HG02642 (cell line): Measurements from ENCODE around the gene CACNA1G.

Source experiments
- ATAC-seq: cut with Tn5 transposase; IDR thresholded peaks from one replicate; pipeline ENCODE4 v1.9.1; 2021; ENCODE audit warnings: mild to moderate bottlenecking; ENCODE audit not compliant: unreplicated experiment, poor library complexity

The CACNA1G gene

GRCh38 chr17:50562242-50563091 lies 2.0 kb downstream of the CACNA1G start:
- ATAC-seq, result no peak

GRCh38 chr17:50563092-50563511 lies 2.6 kb downstream of the CACNA1G start:
- no peak for ATAC-seq

GRCh38 chr17:50564916-50565315 lies 4.4 kb downstream of the CACNA1G start:
- no peak for ATAC-seq

DNA sequence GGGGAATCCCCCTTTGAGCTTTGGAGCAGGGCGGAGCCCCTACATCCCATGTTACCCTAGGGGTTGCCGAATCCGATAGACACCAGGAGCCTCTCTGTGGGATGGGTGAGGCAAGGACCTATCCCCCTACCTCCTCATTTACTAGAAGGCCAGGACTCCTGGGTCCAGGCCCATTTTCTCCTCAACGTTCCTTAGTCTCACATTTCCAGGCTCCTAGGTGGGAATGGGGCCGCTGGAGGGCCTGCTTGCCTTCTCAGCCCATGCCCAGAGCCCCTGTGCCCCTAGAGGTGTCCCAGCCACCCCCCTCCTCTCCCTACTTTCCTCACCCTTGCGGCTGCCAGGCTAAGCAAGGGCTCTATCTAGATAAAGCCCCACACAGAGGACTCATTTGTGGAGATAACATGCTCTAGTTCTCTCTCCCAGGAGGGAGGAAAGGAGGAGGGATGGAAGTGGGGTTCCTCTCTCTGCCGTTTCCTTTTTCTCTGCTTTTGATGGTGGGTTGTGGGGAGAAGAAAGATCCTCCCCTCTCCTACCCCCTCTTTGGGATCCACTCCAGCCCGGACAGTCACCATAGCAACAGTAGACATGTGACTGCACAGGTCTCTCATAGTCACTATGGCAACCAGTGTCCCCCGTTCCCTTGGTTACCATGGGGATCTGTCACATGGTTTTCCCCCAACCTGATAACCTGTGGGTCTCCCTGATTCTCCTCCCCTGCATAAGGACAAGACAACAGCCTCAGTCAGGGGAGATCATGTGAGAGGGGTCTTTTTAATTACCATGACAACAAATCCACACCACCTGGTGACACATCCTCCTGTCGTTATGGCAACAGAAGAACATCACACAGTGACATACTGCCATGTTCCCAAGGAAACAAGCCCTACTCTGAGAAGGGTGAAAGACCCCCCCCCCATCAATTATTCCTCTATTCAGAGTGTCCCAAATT lies 5.2 kb downstream of the CACNA1G start:
- ATAC-seq, result no peak

DNA sequence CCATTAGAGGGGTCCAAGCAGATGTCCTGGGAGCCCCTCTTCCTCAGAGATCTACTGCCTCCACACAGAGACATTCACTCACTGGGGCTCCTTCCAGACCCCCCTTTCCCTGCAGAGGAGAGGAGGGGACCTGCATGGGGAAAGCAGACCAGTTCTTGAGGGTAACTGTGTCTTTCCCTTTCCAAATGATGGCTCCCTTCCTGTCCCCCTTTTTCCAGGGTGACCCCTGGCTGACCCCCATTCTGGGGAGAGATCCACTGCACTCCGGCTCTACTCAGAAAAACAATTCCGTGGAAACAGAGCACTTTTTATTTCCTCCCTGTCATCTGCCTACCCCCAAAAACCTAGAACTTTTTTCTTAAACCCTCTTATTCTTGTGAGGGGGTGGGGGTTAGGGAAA lies 6.4 kb downstream of the CACNA1G start:
- ATAC-seq, result no peak

- no peak for ATAC-seq
Measured at GRCh38 chr17:50568659-50569058, 8.1 kb downstream of the CACNA1G start.

- ATAC-seq, result no peak
Measured at GRCh38 chr17:50569592-50569991, 9.1 kb downstream of the CACNA1G start.

DNA sequence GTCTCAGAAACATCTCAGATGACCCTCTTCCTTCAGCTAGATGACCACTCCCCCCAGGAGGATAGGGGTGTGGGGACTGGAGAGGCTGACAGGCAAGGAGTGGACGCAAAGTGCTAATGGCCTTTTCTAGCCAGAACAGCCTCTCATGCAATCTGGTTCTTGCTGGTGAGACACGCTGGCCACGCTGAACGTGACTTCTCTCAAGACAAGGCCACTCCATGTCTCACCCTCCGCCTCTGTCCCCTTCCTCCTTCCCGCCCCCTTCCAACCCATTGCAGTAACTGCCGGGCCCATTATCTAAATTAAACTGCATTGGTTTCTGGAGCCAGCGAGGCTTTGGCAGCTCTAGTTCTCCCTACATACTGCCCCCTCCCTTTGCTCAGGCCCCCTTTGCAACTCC lies 9.5 kb downstream of the CACNA1G start:
- ATAC-seq, result no peak

DNA sequence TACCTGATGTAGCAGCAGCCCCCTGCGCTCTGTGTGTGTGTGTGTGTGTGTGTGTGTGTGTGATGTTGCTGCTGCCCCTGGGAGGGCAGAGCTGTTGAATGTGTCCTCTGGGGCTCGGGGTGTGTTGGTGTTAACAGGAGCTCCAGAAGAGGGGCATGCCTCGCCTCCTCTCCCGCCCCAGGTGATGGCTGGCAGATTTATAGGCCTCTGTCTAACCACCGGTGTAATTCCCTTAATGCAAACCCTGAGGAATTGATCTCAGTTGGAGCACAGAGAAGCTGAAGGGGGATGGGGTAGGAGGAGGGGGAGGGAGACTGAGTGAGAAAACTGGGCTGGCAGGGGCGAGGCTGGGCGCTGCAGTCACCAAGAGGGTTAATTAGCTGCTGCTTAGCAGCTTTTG lies 10.0 kb downstream of the CACNA1G start:
- ATAC-seq, result no peak

DNA sequence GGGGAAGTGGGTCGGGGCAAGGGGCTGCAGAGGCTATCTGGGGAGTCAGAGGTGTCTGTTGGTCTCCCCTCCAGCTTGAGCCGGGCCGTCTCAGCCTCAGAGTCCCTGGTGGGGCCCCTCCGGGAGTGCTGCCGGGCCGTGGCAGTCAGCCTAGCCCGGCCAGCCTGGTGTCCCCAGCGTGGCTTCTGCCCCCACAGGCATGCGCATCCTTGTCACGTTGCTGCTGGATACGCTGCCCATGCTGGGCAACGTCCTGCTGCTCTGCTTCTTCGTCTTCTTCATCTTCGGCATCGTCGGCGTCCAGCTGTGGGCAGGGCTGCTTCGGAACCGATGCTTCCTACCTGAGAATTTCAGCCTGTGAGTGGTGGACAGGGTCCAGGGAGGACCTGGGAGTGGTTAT lies 11.2 kb downstream of the CACNA1G start:
- ATAC-seq, result no peak

- no peak for ATAC-seq
Measured at GRCh38 chr17:50572541-50572940, 12.0 kb downstream of the CACNA1G start.

GRCh38 chr17:50573866-50574611 lies 13.5 kb downstream of the CACNA1G start:
- no peak for ATAC-seq

GRCh38 chr17:50575581-50576210 lies 15.2 kb downstream of the CACNA1G start:
- no peak for ATAC-seq

DNA sequence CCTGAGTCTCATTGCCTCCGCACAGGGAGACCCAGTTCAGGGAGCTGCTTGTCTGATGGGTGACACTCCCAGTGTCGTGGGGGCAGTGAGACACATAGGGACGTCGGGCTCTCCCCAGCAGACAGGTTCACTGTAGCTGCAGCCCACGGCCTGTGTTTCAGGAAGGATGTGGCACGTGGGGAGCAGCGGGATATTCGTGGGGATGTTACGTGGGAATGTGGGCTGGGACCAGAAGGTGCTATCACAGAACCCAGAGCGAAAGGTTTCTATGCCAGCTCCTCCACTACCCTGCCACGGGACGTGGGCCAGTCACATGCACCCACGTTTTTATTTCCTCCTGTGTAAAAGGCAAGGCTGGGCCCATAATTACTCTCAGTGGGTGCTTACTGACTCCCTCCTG lies 16.3 kb downstream of the CACNA1G start:
- ATAC-seq, result no peak

DNA sequence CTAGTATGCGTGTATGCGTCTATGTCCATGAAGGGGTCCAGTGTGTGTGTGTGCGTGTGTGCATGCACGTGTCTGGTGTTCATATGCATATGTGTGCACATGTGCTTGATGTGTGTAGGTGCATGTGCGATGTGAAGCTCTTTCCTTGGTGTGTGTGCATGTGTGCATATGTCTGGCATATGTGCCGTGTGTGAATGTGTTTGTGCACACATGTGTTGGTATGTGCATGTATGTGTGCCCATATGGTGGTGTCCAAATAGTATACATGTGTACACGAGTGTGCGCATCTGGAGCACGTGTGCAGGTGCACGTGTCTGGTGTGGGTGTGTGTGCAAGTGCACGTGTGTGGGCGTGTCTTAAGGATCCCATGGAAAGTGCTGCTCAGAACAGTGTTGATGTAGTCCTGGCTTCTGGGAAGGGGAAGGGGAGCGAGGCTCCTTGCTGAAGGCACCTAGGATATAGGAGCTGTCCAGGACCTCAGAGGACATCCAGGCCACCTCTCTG lies 17.0 kb downstream of the CACNA1G start:
- no peak for ATAC-seq

DNA sequence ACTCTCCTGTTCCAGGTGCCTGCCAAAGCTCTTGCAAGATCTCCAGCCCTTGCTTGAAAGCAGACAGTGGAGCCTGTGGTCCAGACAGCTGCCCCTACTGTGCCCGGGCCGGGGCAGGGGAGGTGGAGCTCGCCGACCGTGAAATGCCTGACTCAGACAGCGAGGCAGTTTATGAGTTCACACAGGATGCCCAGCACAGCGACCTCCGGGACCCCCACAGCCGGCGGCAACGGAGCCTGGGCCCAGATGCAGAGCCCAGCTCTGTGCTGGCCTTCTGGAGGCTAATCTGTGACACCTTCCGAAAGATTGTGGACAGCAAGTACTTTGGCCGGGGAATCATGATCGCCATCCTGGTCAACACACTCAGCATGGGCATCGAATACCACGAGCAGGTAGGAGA lies 17.7 kb downstream of the CACNA1G start:
- ATAC-seq, result no peak

- no peak for ATAC-seq
Measured at GRCh38 chr17:50579399-50579798, 18.9 kb downstream of the CACNA1G start.

DNA sequence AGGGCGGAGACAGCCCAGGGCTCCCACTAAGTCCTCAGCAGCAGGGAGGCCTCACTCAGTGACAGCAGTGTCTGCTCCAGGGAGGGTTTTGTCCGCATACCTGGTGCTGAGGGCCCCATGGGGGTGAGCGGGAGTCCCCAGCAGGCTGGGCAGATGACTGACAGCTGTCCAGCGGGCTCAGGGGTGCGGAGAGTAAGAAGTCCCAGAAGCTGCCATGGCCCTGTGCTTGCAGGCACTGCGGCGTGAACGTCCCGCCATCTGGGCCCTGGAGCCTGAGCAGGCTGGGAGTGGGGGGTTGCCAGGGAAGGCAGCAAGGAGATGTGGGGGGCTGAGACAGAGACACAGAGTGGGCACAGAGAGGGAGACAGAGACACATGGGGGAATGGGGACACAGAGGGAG lies 20.1 kb downstream of the CACNA1G start:
- ATAC-seq, result no peak

DNA sequence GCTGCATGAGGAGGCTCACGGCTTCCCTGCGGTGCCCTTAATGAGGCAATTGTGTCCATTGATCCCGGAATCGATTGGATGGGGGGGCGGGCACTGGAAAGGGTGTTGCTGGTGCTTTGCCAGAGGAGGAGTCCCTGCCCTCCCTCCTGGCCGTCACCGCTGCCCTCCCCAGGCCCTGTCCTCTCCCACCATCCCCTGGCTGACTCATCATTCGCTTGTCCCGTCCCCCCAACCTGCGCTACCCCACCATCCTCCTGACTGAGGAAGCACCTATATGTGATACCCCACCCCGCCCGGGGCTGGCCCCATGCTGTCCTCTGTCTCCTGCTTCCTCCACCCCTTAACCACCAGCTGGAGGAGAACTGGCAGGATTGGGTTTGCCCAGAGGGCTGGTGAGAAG lies 20.8 kb downstream of the CACNA1G start:
- no peak for ATAC-seq

- no peak for ATAC-seq
Measured at GRCh38 chr17:50582741-50583140, 22.2 kb downstream of the CACNA1G start.
